ENCODE data around the gene PARP6. TPM values are rescaled to one million over a fixed set of nuclear protein-coding genes. Genes with fewer than 3 reads are reported as not detected.
A peak's percentile ranks its signal among the peaks of the same experiment; 100 is the strongest.

Gene PARP6
- total RNA-seq, 1 donor from 2014 or later = 103 TPM

DNA sequence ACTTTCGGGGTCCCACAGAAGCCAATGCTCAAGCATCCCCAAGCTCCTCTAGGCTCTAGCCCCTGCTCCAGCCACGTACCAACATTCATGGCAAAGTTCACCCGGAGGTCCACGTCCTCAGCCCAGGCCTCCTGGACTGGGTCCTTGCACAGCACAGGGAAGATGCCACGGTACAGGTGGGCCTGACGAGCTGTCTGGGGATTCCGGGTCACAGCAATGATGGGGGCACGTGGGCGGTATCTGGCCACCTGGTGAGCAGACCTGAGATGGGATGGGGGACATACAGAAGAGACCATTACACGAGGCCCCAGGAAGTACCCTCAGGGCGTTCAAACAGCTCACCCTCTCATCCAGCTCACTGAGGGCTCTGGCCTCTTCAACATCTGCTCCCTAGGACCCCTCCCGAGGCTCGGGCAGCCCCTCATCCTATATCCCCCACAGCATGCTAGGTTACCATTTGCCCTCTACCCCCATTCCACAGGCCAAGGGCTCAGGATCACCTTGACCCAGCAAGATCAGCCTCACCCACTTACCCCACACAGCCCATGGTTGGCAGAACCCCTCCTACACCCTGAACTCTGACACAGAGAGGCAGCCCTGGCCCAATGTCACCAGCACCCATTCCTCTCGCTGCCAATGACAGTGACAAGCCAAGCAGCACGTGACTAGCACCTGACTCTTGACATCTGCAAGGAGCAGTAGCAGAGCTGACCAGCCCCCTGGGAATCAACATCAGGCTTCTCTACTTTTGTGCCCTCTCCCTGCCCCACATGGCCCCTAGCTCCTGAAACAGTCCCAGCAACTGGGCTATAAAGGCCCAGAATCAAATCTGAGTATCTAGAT lies 71.7 kb downstream of the PARP6 start:
- no peak for DNase-seq (ENCODE audit: low spot score)

DNA sequence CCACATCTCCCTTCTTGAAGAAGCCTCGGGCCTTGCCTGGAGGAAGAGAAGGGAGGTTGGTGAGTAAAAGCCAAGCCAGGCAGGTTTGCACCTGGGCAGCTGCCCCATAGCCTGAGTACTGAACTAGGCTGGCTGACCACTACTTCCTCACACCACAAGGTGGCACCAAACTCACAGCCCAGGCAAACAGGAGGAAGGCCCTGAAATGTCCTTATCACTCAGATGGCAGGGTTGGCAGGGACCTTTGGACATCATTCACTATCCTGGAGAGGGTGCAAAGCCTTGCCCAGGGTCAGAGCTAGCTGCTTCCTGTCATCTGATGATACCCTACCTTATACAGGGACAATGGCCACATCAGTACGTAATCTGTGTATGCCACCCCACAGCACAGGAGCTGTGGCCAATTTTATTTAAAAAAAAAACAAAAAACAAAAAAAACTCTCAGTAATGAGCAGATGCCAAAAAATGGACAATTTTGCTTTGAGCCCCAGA lies 72.6 kb downstream of the PARP6 start:
- peak; percentile 85 for DNase-seq (ENCODE audit: low spot score)

DNA sequence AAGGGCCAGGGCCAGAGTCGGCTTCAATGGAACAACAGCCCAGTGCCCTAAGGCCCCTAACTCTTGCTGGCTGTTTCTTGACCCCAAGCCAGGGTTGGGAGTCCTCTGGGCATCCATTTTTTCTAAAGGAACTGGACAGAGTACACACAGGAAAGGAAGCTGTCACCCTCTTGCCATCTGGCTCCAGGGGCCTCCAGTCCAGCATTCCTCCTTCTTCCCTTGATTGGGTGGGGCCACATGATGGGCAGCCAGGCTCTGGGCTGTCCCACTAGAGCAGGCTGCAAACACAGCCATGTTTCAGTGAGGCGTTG lies 73.2 kb downstream of the PARP6 start:
- DNase-seq (ENCODE audit: low spot score) = no peak

DNA sequence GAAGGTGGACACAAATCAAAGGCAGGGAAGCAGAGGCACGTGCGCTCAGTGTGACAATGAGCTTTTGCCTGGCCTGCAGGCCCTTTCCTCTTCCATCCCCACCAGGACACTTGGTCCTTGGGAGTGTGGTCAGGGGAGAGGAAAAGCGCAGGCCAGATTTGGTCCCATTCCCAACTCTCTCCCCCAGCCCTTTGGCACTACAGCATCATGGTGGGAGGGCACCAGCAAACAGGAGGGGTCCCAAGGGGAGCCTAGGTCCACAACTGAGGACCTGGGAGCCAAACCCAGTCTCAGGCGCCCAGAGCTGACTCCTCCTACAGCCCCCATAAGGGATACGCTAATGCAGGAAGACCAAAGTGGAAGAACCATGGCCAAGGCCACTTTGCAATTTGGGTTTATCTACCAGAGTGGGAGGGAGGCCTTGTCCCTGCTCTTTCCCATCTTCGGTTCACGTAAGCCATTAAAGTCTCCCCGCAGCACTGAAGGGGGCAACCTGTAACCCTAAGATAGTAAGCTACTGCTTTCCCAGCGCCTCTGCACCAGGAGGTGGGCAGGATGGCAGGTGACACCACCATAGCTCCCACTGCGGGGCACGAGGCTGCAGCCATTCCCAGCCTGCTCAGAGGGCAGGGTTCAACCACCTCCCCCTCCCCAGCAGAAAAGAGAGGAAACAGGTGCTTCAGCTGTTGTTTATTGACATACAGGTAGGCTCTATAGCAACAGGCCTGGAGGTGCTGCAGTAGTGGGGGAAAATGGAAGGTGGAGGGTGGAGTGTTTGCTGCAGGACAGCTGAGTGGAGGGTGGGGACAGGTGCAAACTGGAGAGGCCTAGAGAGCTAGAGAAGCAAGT lies 73.8 kb downstream of the PARP6 start:
- no peak for DNase-seq (ENCODE audit: low spot score)

DNA sequence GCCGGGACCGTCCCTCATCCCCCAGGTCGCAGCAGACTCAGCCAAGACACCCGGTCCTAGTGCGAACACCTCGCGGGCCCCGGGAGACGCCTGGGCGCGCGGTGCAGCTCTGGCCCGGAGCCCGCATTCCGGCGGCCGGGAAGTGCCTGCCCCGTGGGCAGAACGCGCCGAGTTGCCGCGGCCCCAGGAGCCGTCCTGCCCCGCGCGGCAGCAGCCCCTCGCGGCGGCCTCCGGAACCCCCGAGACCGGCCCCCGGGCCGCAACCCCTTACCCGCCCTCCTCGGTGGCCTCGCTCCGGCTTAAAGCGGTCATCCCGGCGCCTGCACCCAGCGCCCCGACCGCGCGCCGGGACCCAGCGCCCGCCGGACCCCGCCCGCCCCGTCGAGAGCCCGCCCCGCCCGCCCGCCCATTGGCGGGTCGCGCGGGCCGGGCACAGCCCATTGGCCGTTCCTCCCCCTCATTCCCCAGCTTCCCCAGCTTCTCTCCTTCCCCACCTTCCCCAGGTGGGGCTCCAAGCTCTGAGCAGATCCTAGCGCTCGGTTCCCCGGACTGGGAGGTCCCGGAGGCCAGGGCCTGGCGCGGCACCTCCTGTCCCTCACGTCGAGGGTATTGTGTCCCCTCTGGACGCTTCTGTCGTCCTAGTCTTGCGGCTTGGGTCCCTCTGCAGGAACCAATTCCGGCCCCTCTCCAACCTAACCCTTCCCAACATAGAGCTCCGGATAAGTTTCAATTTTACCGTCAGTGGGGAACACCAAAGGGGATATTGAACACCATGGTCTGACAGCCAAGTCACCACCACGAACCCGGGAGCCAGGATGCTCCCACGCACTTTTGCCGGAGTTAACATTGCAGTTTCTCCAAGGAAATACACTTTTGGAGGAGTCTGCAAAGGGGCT lies 74.6 kb downstream of the PARP6 start, which contains the start of gene GRAMD2A:
TSS of gene GRAMD2A (minus strand) at position 328 of the 896 bp plus-strand sequence.
- no peak for DNase-seq (ENCODE audit: low spot score)

DNA sequence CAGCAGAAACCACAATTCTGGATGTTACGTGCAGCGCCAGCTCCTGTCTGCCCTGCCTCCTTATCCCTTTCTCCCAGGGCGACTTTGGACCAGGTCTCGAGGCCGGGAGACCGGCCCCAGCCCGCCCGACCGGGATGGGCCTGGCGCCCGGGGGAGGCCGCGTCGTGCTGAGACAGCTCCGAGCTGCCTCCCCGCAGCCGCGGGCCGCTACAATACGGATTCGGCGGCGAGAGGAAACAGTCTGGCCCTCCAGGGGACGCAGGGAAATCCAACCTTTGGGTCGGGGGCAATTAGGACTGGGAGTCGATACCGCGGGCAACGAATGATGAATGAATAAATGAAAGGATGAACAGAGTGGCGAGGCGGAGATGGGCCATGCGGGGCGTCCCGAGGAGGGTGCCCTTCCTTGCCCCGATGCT lies 75.3 kb downstream of the PARP6 start:
- no peak for DNase-seq (ENCODE audit: low spot score)

DNA sequence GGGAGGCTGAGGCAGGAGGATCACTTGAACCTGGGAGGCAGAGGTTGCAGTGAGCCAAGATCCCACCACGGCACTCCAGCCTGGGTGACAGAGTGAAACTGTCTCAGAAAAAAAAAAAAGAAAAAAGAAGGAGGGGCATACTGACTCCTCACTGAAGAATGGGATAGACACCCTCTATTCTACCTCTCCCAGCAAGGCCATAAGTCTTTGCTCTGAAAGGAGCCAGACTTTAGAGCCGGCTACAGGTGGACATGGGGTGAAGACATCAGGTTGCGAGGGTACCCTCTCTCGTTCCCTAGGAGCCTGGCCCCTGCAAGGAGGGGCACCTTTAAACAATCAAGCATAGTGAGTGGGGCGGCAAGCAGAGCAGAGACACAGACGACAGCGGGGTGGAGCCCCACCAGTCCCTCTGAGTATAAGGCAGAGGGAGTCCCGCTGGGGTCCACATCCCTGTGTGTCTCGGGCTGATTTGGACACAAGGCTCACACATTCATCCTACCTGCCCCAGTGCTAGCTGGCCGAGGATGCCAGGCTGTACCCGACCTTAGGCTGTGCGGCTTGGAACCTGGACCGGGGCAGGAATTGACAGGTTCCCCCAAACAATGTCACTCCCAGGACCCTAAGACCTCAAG lies 75.8 kb downstream of the PARP6 start:
- DNase-seq (ENCODE audit: low spot score) = no peak

DNA sequence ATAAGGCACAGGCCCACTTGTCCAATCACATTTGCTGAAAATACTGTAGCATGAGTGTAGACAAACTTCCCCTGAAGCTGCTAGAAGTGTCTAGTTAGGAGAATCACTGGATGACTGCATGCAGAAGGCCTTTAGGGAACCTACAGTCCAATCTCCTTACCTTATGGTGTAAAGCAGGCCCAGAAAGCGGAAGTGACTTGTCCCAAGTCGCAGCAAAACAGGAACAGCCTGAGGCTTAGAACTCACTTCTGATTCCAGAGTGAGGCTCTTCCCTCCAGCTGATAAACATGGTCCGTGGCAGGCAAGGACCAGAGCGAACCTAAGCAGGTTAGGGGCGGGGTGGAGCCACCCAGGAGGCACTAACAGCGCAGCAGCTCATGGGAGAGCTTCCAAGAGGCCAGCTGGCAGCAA lies 77.2 kb downstream of the PARP6 start:
- no peak for DNase-seq (ENCODE audit: low spot score)

DNA sequence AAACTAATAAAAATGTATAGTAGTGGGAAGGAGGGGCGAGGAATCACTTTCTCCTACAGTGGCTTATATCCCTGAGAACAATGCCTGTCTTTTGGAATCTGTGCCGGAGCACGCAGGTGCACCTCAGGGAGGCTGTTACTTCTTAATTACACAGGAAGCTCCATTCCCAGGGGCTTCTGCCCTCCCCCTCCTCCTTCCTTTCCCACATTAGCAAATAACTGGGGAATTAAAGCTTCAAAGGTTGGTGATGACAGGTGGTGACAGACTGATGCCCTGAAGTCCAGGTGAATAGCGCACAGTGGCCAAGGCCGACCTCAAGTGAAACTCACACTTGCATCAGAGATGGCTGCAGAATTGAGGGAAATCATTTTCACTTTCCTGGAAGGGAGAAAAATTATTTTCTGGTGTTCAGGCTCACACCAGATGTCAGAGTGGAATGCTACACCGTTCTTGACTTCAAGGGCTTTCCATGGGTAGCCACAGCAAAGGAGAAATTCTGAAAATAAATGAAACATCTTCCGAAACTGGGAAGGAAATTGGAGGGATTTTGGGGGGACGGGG lies 78.4 kb downstream of the PARP6 start:
- DNase-seq (ENCODE audit: low spot score) = no peak

DNA sequence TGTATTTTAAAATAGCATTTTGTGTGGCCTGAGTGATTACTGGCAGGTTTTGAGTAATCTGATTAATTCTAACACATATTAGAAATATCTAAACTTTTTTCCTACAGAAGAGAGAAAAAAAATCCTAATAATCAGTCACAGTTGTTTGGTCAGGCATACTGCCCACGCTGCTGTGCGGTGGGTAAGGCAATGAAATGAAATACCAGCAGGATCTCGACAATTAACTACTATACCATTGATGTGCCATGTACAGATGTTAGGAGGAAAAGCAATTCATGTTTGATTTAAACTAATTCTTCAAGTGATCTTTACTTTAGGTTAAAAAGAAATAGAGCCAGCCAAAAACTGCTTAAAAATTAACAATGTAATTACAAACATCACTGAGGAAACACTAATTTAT lies 79.9 kb downstream of the PARP6 start:
- DNase-seq (ENCODE audit: low spot score) = no peak

Other genes starting within 250 kb of the PARP6 start
- 73.4 TPM for gene MYO9A, start 154.4 kb downstream of the PARP6 start, total RNA-seq
- gene SENP8, start 154.2 kb downstream of the PARP6 start, total RNA-seq = 5.3 TPM
- gene GRAMD2A, start 74.8 kb downstream of the PARP6 start, total RNA-seq = 3.1 TPM
- gene PKM, start 41.4 kb downstream of the PARP6 start, total RNA-seq = 1,020 TPM
- 3.4 TPM for gene CELF6, start 47.6 kb upstream of the PARP6 start, total RNA-seq
- gene HEXA, start 103.5 kb upstream of the PARP6 start, total RNA-seq = 107 TPM
- not detected for gene TMEM202, start 125.8 kb upstream of the PARP6 start, total RNA-seq
- gene ARIH1, start 201.8 kb upstream of the PARP6 start, total RNA-seq = 163 TPM